ENCODE measurements around the gene CST2. TPM values are rescaled to one million over a fixed set of nuclear protein-coding genes. Genes with fewer than 3 reads are reported as not detected.
"Not testable (repeated sequence)": the region's sequence is repeated elsewhere in the genome, so short reads cannot be mapped to it uniquely, and the experiment has no call there.

The CST2 gene
- total RNA-seq, 6 experiments from 2014 or later, result 0.50 to 0.80 TPM; not detected in 4

- Histone ChIP-seq H3K9me3 (no peaks in the 10 kb centered on the region), H3K27me3 (no peaks in the 10 kb centered on the region), H3K4me1 (no peaks in the 10 kb centered on the region), H3K4me3 (no peak overlapping the region), H3K27ac (no peak overlapping the region), H3K36me3 (no peaks in the 10 kb centered on the region)
- WGBS (ENCODE audit: insufficient coverage, low coverage, low lambda C conversion rate, missing lambda C conversion rate), result 50% methylated on average over 2 of the region's 2 CpGs
- no peak for TF ChIP-seq CTCF (IDR thresholded peaks at IDR 0.05)
- no peak for TF ChIP-seq POLR2A (IDR thresholded peaks at IDR 0.05)
- intact Hi-C loops (cut with DNase I), result no loop called here
- DNase-seq (no peak), ATAC-seq (no peak)
Observed at GRCh38 chr20:23841693-23842092, 15.2 kb upstream of the CST2 start.

- no peaks in the 10 kb centered on the region for H3K9me3 ChIP-seq
- no peaks in the 10 kb centered on the region for H3K36me3 ChIP-seq
- 73% methylated on average over 4 of the region's 4 CpGs for WGBS (ENCODE audit: insufficient coverage, low coverage, low lambda C conversion rate, missing lambda C conversion rate)
- TF ChIP-seq CTCF (IDR thresholded peaks at IDR 0.05) (no peak), POLR2A (IDR thresholded peaks at IDR 0.05) (no peak)
- intact Hi-C loops (cut with DNase I), result no loop called here
- DNase-seq (no peak), ATAC-seq (no peak)
- H3K4me3 ChIP-seq, result no peak overlapping the region
- H3K27me3 ChIP-seq, result no peaks in the 10 kb centered on the region
- H3K4me1 ChIP-seq, result no peaks in the 10 kb centered on the region
- no peak overlapping the region for H3K27ac ChIP-seq
Observed at GRCh38 chr20:23835716-23836115, 9.2 kb upstream of the CST2 start.

- no peaks in the 10 kb centered on the region for H3K36me3 ChIP-seq
- no peak overlapping the region for H3K27ac ChIP-seq
- ATAC-seq (no peak), DNase-seq (no peak)
- H3K27me3 ChIP-seq, result no peaks in the 10 kb centered on the region
- WGBS (ENCODE audit: insufficient coverage, low coverage, low lambda C conversion rate, missing lambda C conversion rate), result 38% methylated on average over 3 of the region's 3 CpGs
- H3K9me3 ChIP-seq, result no peaks in the 10 kb centered on the region
- H3K4me1 ChIP-seq, result no peaks in the 10 kb centered on the region
- no peak overlapping the region for H3K4me3 ChIP-seq
- intact Hi-C loops (cut with DNase I), result no loop called here
- TF ChIP-seq POLR2A (IDR thresholded peaks at IDR 0.05) (no peak), CTCF (IDR thresholded peaks at IDR 0.05) (no peak)
Observed at GRCh38 chr20:23832775-23833513, 6.4 kb upstream of the CST2 start.

- H3K4me3 ChIP-seq; H3K36me3 ChIP-seq; H3K27me3 ChIP-seq; H3K4me1 ChIP-seq; H3K27ac ChIP-seq; DNase-seq; intact Hi-C loops (cut with DNase I); H3K9me3 ChIP-seq: not testable (repeated sequence)
- WGBS (ENCODE audit: insufficient coverage, low coverage, low lambda C conversion rate, missing lambda C conversion rate), result 29% methylated on average over 3 of the region's 3 CpGs
- peak in 2 of 4 donors; percentile 40 to 57 for ATAC-seq
Observed at GRCh38 chr20:23831961-23832360, 5.4 kb upstream of the CST2 start.

DNA sequence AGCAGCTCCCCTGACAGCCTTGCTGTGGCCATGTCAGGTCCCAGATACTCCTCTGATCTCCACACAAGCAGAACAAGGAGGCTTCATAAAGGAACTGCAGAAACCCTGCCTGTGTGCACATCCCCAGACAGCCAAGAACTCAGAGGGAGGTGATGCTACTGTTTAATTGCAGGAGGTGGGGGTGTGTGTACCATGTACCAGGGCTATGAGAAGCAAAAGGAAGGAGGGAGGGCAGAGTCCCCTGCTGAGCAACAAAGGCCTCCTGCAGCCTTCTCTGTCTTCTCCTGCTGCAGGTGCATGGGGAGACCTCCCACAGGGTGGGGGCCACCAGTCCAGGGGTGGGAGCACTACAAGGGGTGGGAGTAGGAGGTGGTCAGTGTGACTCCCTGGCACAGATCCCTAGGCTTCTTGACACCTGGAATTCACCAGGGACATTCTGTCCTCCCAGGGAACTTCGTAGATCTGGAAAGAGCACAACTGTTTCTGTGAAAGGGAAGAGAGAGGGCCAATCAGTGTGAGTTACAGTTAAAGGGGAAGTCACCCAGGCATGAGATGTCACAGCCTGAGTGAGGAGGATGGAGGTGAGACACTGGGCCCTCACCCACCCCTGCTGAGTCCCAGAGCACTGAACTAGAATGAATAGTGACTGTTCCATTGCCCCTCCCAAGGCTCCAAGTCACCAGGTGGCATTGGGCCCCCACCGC is 2.8 kb downstream of the CST2 start:
- no peak for TF ChIP-seq CTCF (IDR thresholded peaks at IDR 0.05)
- no peak for TF ChIP-seq POLR2A (IDR thresholded peaks at IDR 0.05)
- no peaks in the 10 kb centered on the region for H3K36me3 ChIP-seq
- H3K4me3 ChIP-seq, result no peak overlapping the region
- no peaks in the 10 kb centered on the region for H3K27me3 ChIP-seq
- ATAC-seq (no peak), DNase-seq (no peak)
- no CpG with 5 or more reads among the region's 2 CpGs for WGBS (ENCODE audit: insufficient coverage, low coverage, low lambda C conversion rate, missing lambda C conversion rate)
- no peaks in the 10 kb centered on the region for H3K4me1 ChIP-seq
- no peaks in the 10 kb centered on the region for H3K9me3 ChIP-seq
- no peak overlapping the region for H3K27ac ChIP-seq
- intact Hi-C loops (cut with DNase I), result no loop called here

Data from right lobe of liver (tissue), 6 donors.